ENCODE results near the gene IPO9. TPM values are rescaled to one million over a fixed set of nuclear protein-coding genes. Genes with fewer than 3 reads are reported as not detected.
"Not testable (repeated sequence)": the region's sequence is repeated elsewhere in the genome, so short reads cannot be mapped to it uniquely, and the experiment has no call there.

Gene IPO9
- total RNA-seq, 1 experiment from 2014 or later, result 33.1 TPM

DNA sequence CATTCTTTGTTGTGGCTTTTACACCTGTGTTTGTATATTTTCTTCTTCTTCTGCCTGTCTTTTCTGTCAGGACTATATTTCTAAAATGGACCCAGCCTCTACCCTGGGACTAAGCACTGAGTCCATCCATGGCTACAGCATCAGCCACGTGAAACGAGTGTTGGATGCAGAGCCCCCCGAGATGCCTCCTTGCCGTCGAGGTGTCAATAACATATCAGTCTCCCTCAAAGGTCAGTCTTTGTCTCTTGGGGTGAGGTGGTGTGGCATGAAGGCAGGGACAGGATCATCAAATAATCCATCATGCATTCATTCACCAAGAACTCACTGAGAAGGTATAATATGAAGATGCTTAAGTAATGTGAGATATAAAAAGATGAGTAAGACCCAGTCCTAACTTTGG, 19.1 kb upstream of the IPO9 start:
- no peak for DNase-seq (ENCODE audit: low read depth)

DNA sequence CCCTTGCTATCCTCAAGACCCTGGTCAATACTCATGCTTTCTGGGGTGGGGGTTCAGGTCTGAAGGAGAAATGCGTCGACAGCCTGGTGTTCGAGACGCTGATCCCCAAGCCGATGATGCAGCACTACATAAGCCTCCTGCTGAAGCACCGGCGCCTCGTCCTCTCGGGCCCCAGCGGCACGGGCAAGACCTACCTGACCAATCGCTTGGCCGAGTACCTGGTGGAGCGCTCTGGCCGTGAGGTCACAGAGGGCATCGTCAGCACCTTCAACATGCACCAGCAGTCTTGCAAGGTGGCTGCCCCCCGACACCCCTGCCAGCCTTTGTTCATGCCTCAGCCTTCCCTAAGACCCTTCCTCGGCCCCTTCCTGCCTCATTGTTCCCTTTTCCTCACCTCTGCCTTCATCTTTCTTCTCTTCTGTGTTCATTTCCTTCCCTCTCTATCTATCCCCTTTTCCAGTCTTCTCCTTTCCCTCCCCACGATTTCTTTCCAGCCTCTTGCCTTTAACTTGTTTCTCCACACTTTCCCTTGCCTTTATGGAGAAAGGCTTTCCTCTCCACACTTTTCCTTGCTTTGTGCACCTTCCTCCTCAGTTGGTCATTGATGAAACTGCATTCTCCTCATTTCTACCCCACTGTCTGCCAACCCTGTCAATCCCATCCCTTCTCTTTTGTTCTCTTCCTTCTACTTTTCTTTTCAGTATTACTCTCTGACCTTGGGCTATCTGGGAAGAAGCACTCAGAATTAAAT, 18.3 kb upstream of the IPO9 start:
- no peak for DNase-seq (ENCODE audit: low read depth)

DNA sequence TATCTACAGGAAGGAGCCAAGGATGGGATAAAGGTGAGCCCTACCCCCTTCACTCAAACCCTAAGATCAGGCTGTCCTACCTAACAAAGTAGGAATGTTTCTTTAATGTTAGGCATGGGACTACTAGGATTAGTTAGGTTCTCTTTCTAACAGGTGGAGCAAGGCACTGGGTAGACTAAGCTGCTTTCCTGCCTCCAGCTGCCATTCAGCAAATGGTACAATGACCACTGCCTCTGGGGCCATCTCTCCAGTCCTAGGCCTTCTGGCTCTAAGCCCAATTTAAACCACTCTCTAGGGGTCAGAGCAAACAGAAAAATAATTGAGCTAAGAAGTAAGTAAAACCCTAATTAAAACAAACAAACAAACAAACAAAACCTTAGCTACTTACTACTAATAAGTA, 15.7 kb upstream of the IPO9 start:
- DNase-seq (ENCODE audit: low read depth), result no peak

DNA sequence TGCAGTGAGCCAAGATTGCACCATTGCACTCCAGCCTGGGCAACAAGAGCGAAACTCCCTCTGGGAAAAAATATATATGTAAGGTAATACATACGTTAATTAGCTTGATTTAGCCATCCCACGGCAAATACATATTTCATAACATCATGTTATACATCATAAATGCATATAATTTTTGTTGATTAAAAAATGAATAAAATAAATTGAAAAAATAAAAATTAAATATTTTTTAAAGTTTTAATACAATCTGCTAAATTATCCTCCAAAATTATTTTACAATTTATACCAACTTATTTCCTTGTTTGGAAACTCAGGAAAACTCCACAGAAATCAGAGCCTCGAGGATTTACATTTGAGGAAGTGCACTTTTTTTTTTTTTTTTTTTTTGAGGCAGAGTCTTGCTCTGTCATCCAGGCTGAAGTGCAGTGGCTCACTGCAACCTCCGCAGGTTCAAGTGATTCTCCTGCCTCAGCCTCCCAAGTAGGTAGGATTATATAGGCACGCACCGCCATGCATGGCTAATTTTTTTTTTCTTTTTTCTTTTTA, 12.6 kb upstream of the IPO9 start:
- no peak for DNase-seq (ENCODE audit: low read depth)

DNA sequence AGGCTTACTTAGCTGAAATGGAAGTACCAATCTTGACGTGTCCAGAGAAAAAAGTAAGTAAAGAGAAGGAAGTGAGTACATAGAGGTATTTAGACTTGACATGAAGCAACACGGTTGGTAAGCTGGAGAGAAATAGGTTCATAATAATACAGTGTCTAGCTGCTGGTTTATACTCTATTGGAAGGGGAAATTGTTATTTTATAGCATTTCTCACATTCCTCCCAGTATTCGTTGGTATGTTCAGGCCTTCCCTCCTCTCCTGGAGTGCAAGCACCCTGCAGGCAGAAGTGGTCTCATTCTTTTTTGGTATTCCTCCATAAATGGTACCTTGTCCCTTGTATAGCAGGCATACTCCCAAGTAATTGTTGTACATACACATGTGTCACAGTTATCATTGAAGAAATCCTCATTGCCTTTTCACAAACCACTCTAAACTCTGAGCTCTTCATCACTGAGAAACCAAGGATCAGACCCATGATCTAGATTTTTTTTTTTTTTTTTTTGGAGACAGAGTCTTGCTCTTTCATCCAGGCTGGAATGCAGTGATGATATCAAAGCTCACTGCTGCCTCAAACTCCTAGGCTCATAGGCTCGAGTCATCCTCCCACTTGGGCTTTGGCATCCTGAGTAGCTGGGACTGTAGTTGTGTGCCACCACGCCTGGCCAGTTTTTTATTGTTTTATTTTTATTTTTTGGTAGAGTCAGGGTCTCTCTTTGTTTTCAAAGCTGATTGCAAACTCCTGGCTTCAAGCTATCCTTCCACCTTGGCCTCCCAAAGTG, 9.8 kb upstream of the IPO9 start:
- peak; percentile 40 for DNase-seq (ENCODE audit: low read depth)

DNA sequence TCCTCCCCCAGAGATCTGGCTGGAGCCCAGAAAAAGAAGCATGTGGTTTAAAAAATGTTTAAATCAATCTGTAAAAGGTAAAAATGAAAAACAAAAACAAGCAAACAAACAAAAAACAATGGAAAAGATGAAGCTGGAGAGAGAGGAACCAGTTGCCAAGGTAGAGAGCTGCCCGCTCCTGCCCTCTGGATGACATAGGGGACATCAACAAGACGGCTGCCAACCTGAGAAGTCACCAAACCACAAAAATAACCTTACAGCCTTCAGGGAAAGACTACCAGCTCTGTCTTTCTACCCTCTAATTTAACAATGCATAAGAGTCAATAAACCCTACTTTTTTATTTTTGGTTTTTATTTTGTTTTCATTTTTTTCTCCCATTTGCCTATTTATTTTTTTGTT, 8.5 kb upstream of the IPO9 start:
- no peak for DNase-seq (ENCODE audit: low read depth)

DNA sequence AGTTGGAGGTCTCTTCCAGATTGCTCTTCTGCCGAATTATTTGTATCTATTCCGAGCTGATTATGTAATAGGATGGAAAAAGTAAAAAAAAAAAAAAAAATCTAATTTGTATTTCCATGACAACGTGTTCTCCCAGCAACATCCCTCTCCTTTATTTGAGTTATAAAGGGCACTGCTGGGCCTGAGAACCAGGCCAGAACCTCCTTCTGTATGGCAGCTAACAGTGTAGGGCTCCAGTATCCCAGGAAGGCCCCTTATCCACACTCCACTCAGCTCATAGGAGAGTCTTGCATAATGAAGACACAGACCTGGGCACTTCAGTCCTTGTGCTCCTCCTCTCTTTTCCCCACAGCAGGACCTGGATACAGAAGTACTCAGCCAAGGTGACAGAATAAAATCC, 3.7 kb upstream of the IPO9 start:
- DNase-seq (ENCODE audit: low read depth), result no peak

DNA sequence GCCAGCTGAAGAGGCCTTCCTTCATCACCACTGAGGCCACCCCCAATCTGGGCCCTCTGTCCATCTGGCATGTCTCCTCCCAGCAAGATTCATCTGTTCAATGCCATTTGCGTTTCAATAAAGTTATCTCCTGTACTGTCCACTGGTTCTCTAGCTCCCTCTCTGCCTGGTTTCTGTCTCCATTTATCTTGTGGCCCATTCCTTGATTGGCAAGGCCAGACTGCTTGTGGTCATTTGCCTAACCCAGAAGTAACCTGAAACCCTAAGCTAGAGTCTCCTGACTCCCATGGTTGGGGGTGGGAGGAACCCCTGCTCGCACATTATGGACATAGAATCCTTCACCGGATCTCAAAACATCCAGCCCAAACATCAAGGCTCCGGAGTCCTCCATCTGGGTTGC, 2.1 kb upstream of the IPO9 start:
- peak; percentile 91 for DNase-seq (ENCODE audit: low read depth)

DNA sequence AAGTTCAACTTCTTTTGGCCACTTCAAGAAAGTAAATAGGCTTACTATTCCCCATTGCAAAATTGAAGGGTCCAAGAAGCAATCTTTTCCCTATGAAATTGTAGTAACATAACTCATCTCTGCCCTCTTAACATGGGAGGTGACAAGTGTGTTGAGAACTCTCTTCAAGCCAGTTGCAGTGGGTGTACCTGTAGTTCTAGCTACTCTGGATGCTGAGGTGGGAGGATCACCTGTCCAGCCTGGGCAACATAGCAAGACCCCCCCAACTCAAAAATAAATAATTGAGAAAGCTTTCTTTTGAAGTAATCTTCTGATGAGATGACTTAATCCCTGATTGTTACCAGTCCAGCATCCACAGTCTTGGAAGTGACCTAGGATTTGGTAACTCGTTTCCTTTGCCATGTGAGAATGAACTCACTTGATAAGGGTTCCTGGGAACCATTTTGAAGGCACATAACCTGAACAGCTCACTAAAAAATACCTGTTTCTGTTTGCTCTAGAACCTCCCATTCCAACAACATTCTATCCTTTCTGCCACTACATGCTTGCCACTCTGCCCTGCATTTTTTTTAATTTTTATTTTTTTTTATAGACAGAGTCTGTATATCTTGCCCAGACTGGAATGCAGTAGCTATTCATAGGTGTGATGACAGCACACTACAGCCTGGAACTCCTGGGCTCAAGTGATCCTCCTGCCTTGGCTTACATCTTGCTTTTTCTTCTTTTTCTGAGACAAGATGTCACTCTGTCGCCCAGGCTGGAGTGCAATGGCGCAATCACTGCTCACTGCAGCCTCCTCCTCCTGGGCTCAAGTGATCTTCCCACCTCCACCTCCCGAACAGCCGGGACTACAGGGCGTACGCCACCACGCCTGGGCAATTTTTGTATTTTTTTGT, 1.4 kb upstream of the IPO9 start:
- DNase-seq (ENCODE audit: low read depth), result no peak

DNA sequence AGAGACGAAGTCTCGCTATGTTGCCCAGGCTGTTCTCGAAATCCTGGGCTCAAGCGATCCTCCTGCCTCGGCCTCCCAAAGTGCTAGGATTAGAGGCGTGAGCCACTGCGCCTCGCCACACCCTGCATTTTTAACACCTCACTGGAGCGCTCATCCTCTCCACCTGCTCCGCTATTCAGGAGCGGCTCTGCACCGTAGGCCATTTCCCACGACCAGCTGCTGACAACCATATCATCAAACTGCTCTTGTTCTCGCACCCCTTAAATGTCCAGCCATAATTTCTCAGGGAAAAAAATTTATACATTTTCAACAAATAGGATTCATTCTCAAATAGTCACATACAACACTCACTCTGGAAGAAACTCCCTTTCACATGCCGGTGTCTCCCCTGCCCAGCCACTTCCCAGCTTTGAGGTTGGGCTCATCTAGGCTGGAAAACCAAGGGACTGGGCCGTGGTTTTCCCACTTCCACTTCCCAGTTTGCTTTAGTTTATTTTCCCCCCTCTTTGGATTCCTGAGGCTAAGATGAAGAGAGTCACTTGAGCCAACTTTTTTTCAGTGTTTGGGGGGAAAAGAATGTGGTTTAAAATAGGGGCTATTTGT, 639 bp upstream of the IPO9 start:
- DNase-seq (ENCODE audit: low read depth), result peak; percentile 23

DNA sequence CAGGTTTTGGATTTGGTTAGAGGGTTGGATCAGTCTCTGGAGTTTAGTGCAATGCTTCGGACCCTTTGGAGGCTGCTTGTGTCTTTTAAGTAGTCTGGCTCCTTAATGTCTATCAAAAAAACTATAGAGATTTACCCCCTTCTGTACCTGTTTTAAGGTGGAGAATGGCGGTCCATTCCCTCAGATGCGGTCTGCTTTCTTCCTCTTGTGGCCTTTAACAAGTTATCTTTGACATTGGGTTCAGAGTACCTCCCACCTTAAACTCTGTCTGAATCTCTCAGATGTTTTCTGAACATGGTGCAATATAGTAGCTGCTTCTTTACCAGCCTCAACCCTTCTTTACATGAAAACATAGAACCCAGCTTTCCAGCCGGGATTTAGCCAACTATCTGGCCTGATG, 2.4 kb downstream of the IPO9 start:
- no peak for DNase-seq (ENCODE audit: low read depth)

DNA sequence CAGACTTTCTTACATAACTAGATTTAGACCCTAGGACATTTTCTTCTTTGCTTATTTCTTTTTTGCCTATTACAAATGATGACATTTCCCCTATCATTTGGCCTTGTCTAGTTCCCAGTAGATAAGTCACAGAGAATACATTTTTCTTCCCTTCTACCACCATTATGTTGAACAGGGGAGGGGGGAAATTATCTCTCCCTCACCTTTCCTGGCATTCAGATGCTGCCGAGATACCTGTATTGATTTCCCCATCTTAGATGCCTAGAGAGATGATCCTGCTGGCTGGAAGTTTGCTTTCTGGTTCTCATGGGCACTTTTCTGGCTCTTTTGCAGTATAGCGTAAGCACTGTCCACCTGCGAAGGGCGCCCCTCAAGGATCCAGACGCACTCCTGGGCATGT, 5.7 kb downstream of the IPO9 start:
- no peak for DNase-seq (ENCODE audit: low read depth)

DNA sequence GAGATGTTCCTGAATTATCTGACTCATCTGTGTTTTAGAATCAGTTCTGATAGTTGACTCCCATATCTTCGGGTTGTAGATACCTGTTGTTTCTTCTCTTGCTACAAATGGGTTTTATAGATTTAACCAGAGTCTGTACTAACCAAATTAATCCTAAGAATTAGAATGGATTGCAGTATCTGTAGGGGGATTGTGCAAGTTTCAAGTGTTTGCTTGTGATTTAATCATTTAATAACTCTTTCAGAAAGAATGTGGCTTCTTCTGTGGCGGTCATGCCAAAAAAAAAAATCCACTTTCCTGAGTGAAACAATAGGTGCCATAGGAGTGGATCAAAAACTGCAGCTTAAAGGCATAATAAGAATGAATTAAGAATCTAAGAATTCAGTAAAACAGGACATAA, 9.4 kb downstream of the IPO9 start:
- DNase-seq (ENCODE audit: low read depth), result no peak

DNA sequence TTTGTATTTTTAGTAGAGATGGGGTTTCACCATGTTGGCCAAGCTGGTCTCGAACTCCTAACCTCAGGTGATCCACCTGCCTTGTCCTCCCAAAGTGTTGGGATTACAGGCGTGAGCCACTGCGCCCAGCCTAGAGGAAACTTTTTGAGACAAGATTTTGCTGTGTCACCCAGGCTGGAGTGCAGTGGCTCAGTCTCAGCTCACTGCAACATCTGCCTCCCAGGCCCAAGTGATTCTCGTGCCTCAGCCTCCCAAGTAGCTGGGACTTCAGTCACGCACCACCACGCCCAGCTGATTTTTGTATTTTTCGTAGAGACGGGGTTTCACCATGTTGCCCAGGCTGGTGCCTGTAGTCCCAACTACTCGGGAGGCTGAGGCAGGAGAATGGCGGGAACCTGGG, 10.1 kb downstream of the IPO9 start:
- DNase-seq (ENCODE audit: low read depth), result not testable (repeated sequence)

DNA sequence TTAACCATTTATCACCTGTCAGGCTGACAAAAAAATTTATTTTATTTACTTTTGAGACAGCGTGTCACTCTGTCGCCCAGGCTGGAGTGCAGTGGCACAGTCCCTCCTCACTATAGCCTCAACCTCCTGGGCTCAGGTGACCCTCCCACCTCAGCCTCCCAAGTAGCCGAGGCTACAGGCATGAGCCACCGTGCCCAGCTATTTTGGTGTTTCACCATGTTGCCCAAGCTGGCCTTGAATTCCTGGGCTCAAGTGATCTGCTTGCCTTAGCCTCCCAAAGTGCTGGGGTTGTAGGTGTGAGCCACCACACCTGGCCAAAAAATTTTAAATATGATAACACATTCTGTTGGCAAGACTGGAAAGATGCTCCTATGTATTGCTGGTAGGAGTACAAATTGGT, 11.1 kb downstream of the IPO9 start:
- no peak for DNase-seq (ENCODE audit: low read depth)

DNA sequence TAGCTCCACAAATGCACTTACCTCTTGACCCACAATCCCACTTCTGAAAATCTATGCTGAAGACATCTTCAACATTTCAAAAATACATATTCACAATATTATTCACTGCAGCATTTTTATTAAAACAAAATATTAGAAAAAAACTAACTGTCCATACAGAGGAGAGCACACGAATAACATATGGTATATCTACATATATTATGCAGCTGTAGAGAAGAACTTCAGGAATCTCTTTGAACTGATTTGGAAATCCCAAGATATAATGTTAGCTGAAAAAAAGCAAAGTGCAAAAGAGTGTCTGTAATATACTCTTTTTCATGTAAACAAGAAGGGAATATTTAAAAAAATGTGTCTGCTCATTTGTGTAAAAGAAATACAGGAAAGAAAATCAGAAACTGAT, 11.5 kb downstream of the IPO9 start:
- no peak for DNase-seq (ENCODE audit: low read depth)

DNA sequence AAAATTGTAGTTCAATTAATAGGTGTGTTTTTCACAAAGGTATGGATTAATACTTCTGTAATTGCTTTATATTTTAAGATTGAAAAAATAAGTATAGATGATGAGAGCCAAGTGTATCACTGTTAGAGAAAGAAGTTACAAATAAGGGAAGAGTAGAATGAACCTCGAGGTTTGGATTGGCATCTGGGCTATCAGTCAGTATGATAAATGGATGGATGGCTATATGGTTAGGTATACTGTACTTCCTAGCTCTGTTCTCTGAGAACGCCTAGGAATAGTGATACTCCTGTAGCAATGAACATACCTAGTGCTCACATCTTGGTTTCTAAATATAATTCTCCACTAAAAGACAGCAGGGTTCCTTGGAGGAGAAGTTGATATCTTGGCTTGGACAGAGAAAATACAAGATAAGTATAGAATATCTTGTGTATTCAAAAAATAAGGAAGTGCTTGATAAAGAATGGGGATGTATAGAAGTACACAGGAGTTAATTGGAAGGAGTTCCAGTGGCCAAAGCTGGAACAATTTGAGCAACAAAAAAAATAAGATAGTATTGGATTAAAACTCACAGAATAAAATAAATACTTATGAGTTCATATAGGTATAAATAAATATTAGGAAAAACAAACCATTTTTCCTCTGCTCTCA, 12.4 kb downstream of the IPO9 start:
- DNase-seq (ENCODE audit: low read depth), result no peak

DNA sequence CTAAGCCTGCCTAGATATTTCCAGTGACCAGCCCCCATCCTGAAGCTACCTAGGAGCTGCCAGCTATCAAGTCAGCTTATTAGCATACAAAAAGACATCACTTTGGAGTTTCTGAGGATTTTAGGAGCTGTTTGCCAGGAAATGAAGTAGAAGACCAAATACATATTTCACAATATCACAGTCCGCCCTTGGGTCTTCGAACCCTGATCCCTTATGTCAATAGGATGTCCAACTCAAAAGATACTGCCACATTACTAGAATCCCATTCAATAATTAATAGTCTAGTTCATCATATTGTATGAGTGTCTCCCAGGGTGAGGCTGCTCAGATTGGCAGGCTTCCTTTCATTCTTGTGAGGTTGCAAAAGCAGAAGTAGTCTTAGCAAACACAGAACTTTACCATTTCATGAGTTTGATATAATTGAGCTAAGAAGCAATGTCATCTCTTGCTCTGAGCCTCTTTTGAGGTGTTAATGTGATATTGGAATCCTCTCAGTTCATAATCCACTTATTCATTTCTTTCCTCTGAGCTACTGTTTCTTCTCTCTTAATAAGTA, 13.6 kb downstream of the IPO9 start:
- no peak for DNase-seq (ENCODE audit: low read depth)

DNA sequence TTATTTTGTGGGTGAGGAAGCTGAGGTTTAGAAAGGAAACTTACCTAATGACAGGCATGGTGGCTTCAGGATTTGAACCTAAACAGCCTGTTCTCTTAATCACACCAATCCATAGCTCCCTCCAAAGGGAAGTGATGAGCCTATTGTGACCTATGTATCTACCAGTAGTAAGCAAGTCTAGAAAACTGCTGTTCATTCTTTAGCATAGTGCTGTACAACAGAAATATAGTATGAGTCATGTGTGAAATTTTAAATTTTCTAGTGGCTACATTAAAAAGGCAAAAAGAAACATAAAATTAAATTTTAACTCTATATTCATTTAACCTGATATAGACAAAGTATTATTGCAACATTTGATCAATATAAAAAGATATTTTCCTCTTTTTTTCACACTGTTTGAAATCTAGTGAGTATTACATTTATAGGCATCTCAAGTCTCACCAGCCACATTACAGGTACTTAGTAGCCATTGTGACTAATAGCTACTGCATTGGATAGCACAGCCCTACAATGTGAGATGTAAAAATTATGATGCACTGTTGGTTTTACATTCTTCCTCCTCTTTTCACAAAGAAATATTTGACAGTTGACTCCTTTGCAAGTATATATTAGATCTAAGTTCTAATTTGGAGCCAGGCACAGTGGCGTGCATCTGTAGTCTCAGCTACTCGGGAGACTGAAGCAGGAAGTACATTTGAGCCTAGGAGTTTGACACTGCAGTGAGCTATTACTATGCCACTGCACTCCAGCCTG, 16.6 kb downstream of the IPO9 start:
- DNase-seq (ENCODE audit: low read depth), result peak; percentile 51

DNA sequence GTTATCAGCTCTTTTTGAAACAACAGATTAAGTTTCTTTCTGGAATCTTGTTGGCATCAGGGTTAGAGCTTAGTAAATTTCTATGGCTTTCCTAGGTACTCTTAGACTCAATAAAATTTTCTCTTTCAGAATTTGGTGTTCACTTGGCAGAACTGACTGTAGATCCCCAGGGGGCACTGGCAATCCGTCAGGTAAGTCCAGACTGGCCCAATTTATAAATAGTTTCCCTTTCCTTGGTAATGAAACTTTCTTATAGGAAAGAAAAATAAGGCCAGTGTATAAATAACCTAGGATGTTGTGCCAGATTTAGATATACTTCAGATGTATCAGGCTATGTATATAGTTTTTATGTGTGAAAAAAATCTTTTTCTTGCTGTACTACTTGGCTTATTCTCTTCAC, 18.2 kb downstream of the IPO9 start:
- DNase-seq (ENCODE audit: low read depth), result no peak
